GM23338 (cell line): Measurements from ENCODE around the gene SH3RF3.

Experiments used
- CTCF ChIP-seq, 2 experiments: fragments of 200-600 bp in 1 of 2; sonication (generic) in 1 of 2; conservative IDR thresholded peaks; 2 replicates each; pipeline versions ENCODE4 v1.5.1 to v1.6.1; 2016 to 2017; ENCODE audit warnings: antibody characterized with exemption in 2 of 2, low read depth in 2 of 2, mild to moderate bottlenecking in 2 of 2, moderate library complexity in 1 of 2
- STAT1 ChIP-seq: IDR thresholded peaks from one replicate; pipeline ENCODE4 v1.6.1; 2016; ENCODE audit warnings: antibody characterized with exemption; ENCODE audit not compliant: unreplicated experiment

- TF ChIP-seq CTCF (conservative IDR thresholded peaks at IDR 0.05; ENCODE audit: low read depth in 2 of 2), result no peak
- no peak for TF ChIP-seq STAT1
Measured at GRCh38 chr2:109419960-109420370, 291.0 kb downstream of the SH3RF3 start.
